H9 (cell line): ENCODE results near the gene RCC1. TPM values are rescaled to one million over a fixed set of nuclear protein-coding genes. Genes with fewer than 3 reads are reported as not detected.
"Not testable (repeated sequence)": the region's sequence is repeated elsewhere in the genome, so short reads cannot be mapped to it uniquely, and the experiment has no call there.

Source experiments
- DNase-seq: peaks from one replicate; pipeline ENCODE4 v3.0.0-alpha.2; 2017
- H2AFZ ChIP-seq: one replicate; pipeline ENCODE4 v1.6.1; 2013; ENCODE audit warnings: mild to moderate bottlenecking, low read length, control low read depth, moderate library complexity
- H2AK5ac ChIP-seq: 2 replicates; pipeline ENCODE4 v1.6.1; 2013; ENCODE audit warnings: low read length, control low read depth, mixed read lengths; ENCODE audit not compliant: insufficient read length
- H2BK120ac ChIP-seq: one replicate; pipeline ENCODE4 v1.6.1; 2013; ENCODE audit warnings: low read depth, mild to moderate bottlenecking, low read length, control low read depth, inconsistent platforms; ENCODE audit not compliant: poor library complexity, severe bottlenecking
- H2BK12ac ChIP-seq: 2 replicates; pipeline ENCODE4 v1.6.1; 2013; ENCODE audit warnings: low read length, control low read depth, mixed read lengths, low read depth; ENCODE audit not compliant: insufficient read length
- H2BK15ac ChIP-seq: 2 replicates; pipeline ENCODE4 v1.6.1; 2013; ENCODE audit warnings: low read depth, low read length, control low read depth
- H2BK20ac ChIP-seq: one replicate; pipeline ENCODE4 v1.6.1; 2013; ENCODE audit warnings: low read depth, mild to moderate bottlenecking, low read length, control low read depth, inconsistent platforms; ENCODE audit not compliant: poor library complexity, severe bottlenecking
- H2BK5ac ChIP-seq: 2 replicates; pipeline ENCODE4 v1.6.1; 2013; ENCODE audit warnings: low read length, control low read depth, mixed read lengths; ENCODE audit not compliant: insufficient read length
- H3K14ac ChIP-seq: 2 replicates; pipeline ENCODE4 v1.6.1; 2013; ENCODE audit warnings: low read length, control low read depth; ENCODE audit not compliant: insufficient read depth
- H3K18ac ChIP-seq: 2 replicates; pipeline ENCODE4 v1.6.1; 2013; ENCODE audit warnings: low read depth, mild to moderate bottlenecking, mixed read lengths, low read length, control low read depth; ENCODE audit not compliant: insufficient read length
- H3K23ac ChIP-seq: 2 replicates; pipeline ENCODE4 v1.6.1; 2013; ENCODE audit warnings: low read length, control low read depth, mixed read lengths, low read depth; ENCODE audit not compliant: insufficient read length
- H3K23me2 ChIP-seq: 2 replicates; pipeline ENCODE4 v1.6.1; 2013; ENCODE audit warnings: low read depth, mild to moderate bottlenecking, mixed read lengths, low read length, control low read depth; ENCODE audit not compliant: insufficient read length, poor library complexity, severe bottlenecking
- H3K27ac ChIP-seq: 2 replicates; pipeline ENCODE4 v1.5.1; 2013; ENCODE audit warnings: low read length, control low read depth, mixed read lengths, low read depth; ENCODE audit not compliant: insufficient read length
- H3K27me3 ChIP-seq: 2 replicates; pipeline ENCODE4 v1.6.1; 2013; ENCODE audit warnings: low read length, control low read depth, inconsistent platforms; ENCODE audit not compliant: insufficient read depth
- H3K4ac ChIP-seq: 2 replicates; pipeline ENCODE4 v1.6.1; 2013; ENCODE audit warnings: low read depth, mild to moderate bottlenecking, control low read depth, inconsistent platforms, low read length, moderate library complexity
- H3K4me1 ChIP-seq: 2 replicates; pipeline ENCODE4 v1.6.1; 2013; ENCODE audit warnings: low read length, control low read depth, inconsistent platforms; ENCODE audit not compliant: insufficient read depth
- H3K4me2 ChIP-seq: 2 replicates; pipeline ENCODE4 v1.6.1; 2013; ENCODE audit warnings: low read length, control low read depth, mixed read lengths; ENCODE audit not compliant: insufficient read length, insufficient read depth
- H3K56ac ChIP-seq: 2 replicates; pipeline ENCODE4 v1.6.1; 2013; ENCODE audit warnings: low read depth, mild to moderate bottlenecking, mixed read lengths, low read length, control low read depth; ENCODE audit not compliant: insufficient read length
- H3K79me1 ChIP-seq: 2 replicates; pipeline ENCODE4 v1.6.1; 2013; ENCODE audit warnings: low read depth, mild to moderate bottlenecking, moderate library complexity, low read length, control low read depth, inconsistent platforms; ENCODE audit not compliant: insufficient read depth, poor library complexity, severe bottlenecking
- H3K79me2 ChIP-seq: 2 replicates; pipeline ENCODE4 v1.6.1; 2013; ENCODE audit warnings: low read length, control low read depth, inconsistent platforms; ENCODE audit not compliant: insufficient read depth
- H3K9ac ChIP-seq: 2 replicates; pipeline ENCODE4 v1.6.1; 2013; ENCODE audit warnings: low read length, control low read depth, mixed read lengths; ENCODE audit not compliant: insufficient read length; ENCODE audit errors: extremely low read depth
- H3K9me3 ChIP-seq: one replicate; pipeline ENCODE4 v1.6.1; 2013; ENCODE audit warnings: low read depth, low read length, inconsistent platforms; ENCODE audit not compliant: control insufficient read depth
- H3T11ph ChIP-seq: one replicate; pipeline ENCODE4 v1.6.1; 2013; ENCODE audit warnings: mild to moderate bottlenecking, low read length, control low read depth, inconsistent platforms
- H4K20me1 ChIP-seq: one replicate; pipeline ENCODE4 v1.6.1; 2013; ENCODE audit not compliant: control insufficient read depth, insufficient read length, insufficient read depth
- H4K5ac ChIP-seq: 2 replicates; pipeline ENCODE4 v1.6.1; 2013; ENCODE audit warnings: low read depth, mild to moderate bottlenecking, mixed read lengths, low read length, control low read depth; ENCODE audit not compliant: insufficient read length
- H4K8ac ChIP-seq: replicated peaks from 2 replicates; pipeline ENCODE4 v1.6.1; 2013; ENCODE audit warnings: low read length, control low read depth, mixed read lengths, low read depth; ENCODE audit not compliant: insufficient read length
- H4K91ac ChIP-seq: 2 replicates; pipeline ENCODE4 v1.6.1; 2013; ENCODE audit warnings: low read depth, mild to moderate bottlenecking, moderate library complexity, mixed read lengths, low read length, control low read depth; ENCODE audit not compliant: insufficient read length
- H3K27ac Mint-ChIP-seq, 3 experiments: 2 replicates in 2 of 3; 3 replicates in 1 of 3; pipeline ENCODE4 v1.8.0; 2020 to 2021; ENCODE audit warnings: mixed read lengths in 3 of 3, mild to moderate bottlenecking in 1 of 3, moderate library complexity in 1 of 3
- H3K27me3 Mint-ChIP-seq: 2 replicates; pipeline ENCODE4 v1.8.0; 2021; ENCODE audit warnings: low read depth, mild to moderate bottlenecking, moderate library complexity, mixed read lengths
- H3K36me3 Mint-ChIP-seq, 3 experiments: 2 replicates in 2 of 3; 3 replicates in 1 of 3; pipeline ENCODE4 v1.8.0; 2020 to 2021; ENCODE audit warnings: low read depth in 3 of 3, mixed read lengths in 3 of 3; ENCODE audit not compliant: insufficient read depth in 1 of 3
- H3K4me1 Mint-ChIP-seq, 2 experiments: 2 replicates each; pipeline ENCODE4 v1.8.0; 2020; ENCODE audit warnings: mixed read lengths in 2 of 2
- H3K4me3 Mint-ChIP-seq, 2 experiments: 2 replicates in 1 of 2; 3 replicates in 1 of 2; pipeline ENCODE4 v1.8.0; 2020 to 2021; ENCODE audit warnings: mild to moderate bottlenecking in 2 of 2, mixed read lengths in 2 of 2, moderate library complexity in 1 of 2
- H3K9me3 Mint-ChIP-seq, 2 experiments: 2 replicates in 1 of 2; 3 replicates in 1 of 2; pipeline ENCODE4 v1.8.0; 2020; ENCODE audit warnings: mild to moderate bottlenecking in 2 of 2, mixed read lengths in 2 of 2, moderate library complexity in 1 of 2
- WGBS: extraction: QIAGEN DNeasy Blood & Tissue Kit; methylation state at CpG from one replicate; pipeline ENCODE4 v1.1.7; 2013; ENCODE audit warnings: missing lambda C conversion rate, low lambda C conversion rate, mixed read lengths; ENCODE audit not compliant: insufficient read length; ENCODE audit errors: extremely low coverage; 5-methylcytosine and 5-hydroxymethylcytosine counted together
- total RNA-seq: library from RNA; stranded (reverse); gene quantifications from 2 replicates; pipeline ENCODE4 v1.2.1, GENCODE V29; 2021
- TF ChIP-seq, protein P1 (sequence below): fragments of 200-600 bp; sonication (generic); conservative IDR thresholded peaks from 3 replicates; pipeline ENCODE4 v1.8.0; 2021; ENCODE audit warnings: antibody characterized with exemption, mild to moderate bottlenecking

The RCC1 gene
- total RNA-seq, 1 experiment from 2014 or later = 93.6 TPM

DNA sequence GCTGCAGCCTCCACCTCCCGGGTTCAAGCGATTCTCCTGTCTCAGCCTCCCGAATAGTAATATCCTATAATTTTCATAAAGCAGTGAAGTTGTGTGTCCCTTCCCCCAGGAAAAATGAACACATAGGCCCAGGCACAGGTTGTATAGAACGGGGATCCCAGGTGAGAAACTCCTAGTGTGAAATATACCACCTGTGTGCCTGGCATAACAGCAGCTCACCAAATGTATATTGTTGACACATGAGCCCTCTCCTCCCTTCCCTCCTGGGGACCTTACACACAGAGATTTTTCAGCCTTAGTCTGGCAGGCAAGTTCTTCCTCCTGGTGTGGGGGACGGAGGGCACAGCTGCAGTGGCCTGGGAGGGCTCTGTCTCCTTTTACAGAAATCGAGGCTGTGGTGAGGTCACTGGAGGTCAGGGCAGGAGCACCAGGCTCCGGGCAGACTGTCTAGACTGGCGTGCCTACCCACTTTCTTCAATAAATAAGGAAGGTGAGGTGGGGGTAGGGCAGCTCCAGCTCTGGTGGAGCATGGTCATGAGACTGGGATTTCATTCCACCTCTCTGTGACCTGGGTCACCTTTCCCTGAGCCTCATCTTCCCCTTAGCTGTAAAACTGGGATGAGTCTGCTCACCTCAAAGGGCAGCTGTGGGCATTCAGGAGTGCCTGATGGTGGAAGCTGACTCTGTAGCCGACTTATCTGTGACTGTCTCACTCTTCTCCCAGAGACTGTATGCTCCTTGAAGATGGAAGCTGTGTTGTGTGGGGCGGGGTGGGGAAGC lies 14.3 kb downstream of the RCC1 start:
- Histone ChIP-seq H4K5ac (no peak overlapping the region), H2BK15ac (no peak overlapping the region), H2BK5ac (no peak overlapping the region), H3K27ac (no peak overlapping the region), H3K79me1 (no peaks in the 10 kb centered on the region), H3K14ac (no peak overlapping the region), H2AK5ac (no peak overlapping the region), H3K9me3 (no peaks in the 10 kb centered on the region), H3K18ac (no peak overlapping the region), H4K91ac (no peak overlapping the region), H2BK12ac (no peak overlapping the region), H3K23me2 (peaks cover 8% of the 10 kb centered on the region), H3K56ac (no peak overlapping the region), H2BK120ac (no peak overlapping the region), H3K23ac (no peak overlapping the region), H3K4me2 (no peak overlapping the region), H3K4me1 (peaks cover 14% of the 10 kb centered on the region), H2AFZ (no peak overlapping the region), H3K27me3 (no peaks in the 10 kb centered on the region), H2BK20ac (no peak overlapping the region), H3K9ac (no peak overlapping the region), H4K20me1 (no peaks in the 10 kb centered on the region), H3K79me2 (peaks cover 26% of the 10 kb centered on the region; the same call in 1 of the 2 replicates), H3K4ac (no peak overlapping the region), H3T11ph (no peak overlapping the region), H4K8ac (no peak overlapping the region)
- WGBS = no CpG with 5 or more reads among the region's 10 CpGs
- Mint-ChIP-seq H3K36me3 (peaks cover 20 to 30% (median 29%) of the 10 kb centered on the region in 3 experiments), H3K4me1 (peaks cover 41 to 54% of the 10 kb centered on the region in 2 experiments), H3K27ac (peak overlapping the region in 1 of 3 experiments; percentile 17; a peak in 3 of 7 replicates), H3K27me3 (no peaks in the 10 kb centered on the region), H3K9me3 (0 out of 5 replicates have a peak, but pooled peaks cover 0 to 3% of the 10 kb centered on the region in 2 experiments), H3K4me3 (peak overlapping the region; percentile 84 to 91)
- TF ChIP-seq, protein P1, sequence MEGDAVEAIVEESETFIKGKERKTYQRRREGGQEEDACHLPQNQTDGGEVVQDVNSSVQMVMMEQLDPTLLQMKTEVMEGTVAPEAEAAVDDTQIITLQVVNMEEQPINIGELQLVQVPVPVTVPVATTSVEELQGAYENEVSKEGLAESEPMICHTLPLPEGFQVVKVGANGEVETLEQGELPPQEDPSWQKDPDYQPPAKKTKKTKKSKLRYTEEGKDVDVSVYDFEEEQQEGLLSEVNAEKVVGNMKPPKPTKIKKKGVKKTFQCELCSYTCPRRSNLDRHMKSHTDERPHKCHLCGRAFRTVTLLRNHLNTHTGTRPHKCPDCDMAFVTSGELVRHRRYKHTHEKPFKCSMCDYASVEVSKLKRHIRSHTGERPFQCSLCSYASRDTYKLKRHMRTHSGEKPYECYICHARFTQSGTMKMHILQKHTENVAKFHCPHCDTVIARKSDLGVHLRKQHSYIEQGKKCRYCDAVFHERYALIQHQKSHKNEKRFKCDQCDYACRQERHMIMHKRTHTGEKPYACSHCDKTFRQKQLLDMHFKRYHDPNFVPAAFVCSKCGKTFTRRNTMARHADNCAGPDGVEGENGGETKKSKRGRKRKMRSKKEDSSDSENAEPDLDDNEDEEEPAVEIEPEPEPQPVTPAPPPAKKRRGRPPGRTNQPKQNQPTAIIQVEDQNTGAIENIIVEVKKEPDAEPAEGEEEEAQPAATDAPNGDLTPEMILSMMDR = no peak
- no peak for DNase-seq

DNA sequence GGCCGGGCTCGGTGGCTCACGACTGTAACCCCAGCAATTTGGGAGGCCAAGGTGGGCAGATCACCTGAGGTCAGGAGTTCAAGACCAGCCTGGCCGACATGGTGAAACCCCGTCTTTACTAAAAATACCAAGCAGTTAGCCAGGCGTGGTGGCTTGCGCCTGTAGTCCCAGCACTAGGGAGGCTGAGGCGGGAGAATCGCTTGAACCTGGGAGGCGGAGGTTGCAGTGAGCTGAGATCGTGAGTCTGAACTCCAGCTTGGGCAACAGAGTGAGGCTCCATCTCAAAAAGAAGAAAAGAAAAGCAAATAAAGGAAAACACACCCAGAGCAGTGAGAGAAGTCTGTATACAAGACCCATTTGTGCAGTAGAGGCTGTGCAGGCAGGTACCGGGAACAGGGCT lies 15.0 kb downstream of the RCC1 start:
- H3K4me1 Mint-ChIP-seq = peaks cover 41 to 54% of the 10 kb centered on the region in 2 experiments
- H3K4me1 ChIP-seq = peaks cover 14% of the 10 kb centered on the region
- not testable (repeated sequence) for H3K23me2 ChIP-seq, H3T11ph ChIP-seq, H2BK15ac ChIP-seq, H4K8ac ChIP-seq, H3K27ac ChIP-seq, H2BK20ac ChIP-seq, H2AK5ac ChIP-seq, H4K20me1 ChIP-seq, H3K79me1 ChIP-seq, H2BK5ac ChIP-seq, H3K27me3 Mint-ChIP-seq, H2BK12ac ChIP-seq, H4K5ac ChIP-seq, H3K23ac ChIP-seq, H3K14ac ChIP-seq, DNase-seq, H3K4me2 ChIP-seq, H3K4ac ChIP-seq, H2BK120ac ChIP-seq, H3K9me3 ChIP-seq, H3K9ac ChIP-seq, H3K9me3 Mint-ChIP-seq, H2AFZ ChIP-seq, H3K27me3 ChIP-seq, H3K18ac ChIP-seq, H4K91ac ChIP-seq, H3K56ac ChIP-seq
- no CpG with 5 or more reads among the region's 12 CpGs for WGBS
- H3K27ac Mint-ChIP-seq = peak overlapping the region in 2 of 3 experiments; percentile 17 to 79; a peak in 3 of 7 replicates
- H3K36me3 Mint-ChIP-seq = peaks cover 20 to 32% (median 30%) of the 10 kb centered on the region in 3 experiments
- H3K4me3 Mint-ChIP-seq = peak overlapping the region in 1 of 2 experiments; percentile 84; a peak in 2 of 5 replicates
- peaks cover 26% of the 10 kb centered on the region; the same call in 1 of the 2 replicates for H3K79me2 ChIP-seq
